Left renal cortex interstitium (tissue), 4 donors: ENCODE data around the gene GIT1. TPM values are rescaled to one million over a fixed set of nuclear protein-coding genes. Genes with fewer than 3 reads are reported as not detected.

ENCODE experiments used
- DNase-seq, 4 donors: peaks; one replicate each; pipeline ENCODE4 v3.0.0-alpha.2; 2013; ENCODE audit warnings: low read depth in 4 of 4, low spot score in 2 of 4, missing footprints in 1 of 4
- polyA plus RNA-seq, 4 donors: library from polyadenylated mRNA; unstranded; fragments of 120-200 nt; gene quantifications; one replicate each; pipeline ENCODE4 v1.2.1, GENCODE V29; 2013; ENCODE audit not compliant: insufficient read length in 4 of 4

The GIT1 gene
- polyA plus RNA-seq, 4 donors, result 41.2 to 55.4 (median 49.9) TPM

DNA sequence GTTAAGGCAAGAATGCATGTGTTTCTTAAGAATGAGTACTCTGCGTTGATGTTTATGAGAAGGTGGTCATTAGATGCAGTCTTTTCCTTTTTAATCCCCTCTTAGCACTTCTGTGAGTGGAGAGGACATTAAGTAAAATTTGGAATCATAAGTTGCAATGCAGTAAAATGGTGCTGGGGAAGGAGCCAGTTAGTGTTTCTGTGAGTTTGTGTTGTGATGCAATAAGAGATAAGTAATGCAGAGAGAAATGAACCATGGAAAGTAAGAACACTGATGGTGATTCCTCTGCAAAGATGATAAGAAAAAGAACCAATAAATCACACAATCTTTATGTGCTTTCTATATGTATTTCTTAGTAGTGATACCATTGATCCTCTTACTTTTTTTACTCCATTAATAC, 42.6 kb downstream of the GIT1 start:
- DNase-seq, result no peak

- no peak for DNase-seq
Observed at GRCh38 chr17:29546085-29546484, 43.4 kb downstream of the GIT1 start.

- no peak for DNase-seq
Observed at GRCh38 chr17:29544066-29544465, 45.4 kb downstream of the GIT1 start.

GRCh38 chr17:29533976-29534375, 55.5 kb downstream of the GIT1 start:
- no peak for DNase-seq

GRCh38 chr17:29526322-29526721, 63.1 kb downstream of the GIT1 start:
- no peak for DNase-seq

DNA sequence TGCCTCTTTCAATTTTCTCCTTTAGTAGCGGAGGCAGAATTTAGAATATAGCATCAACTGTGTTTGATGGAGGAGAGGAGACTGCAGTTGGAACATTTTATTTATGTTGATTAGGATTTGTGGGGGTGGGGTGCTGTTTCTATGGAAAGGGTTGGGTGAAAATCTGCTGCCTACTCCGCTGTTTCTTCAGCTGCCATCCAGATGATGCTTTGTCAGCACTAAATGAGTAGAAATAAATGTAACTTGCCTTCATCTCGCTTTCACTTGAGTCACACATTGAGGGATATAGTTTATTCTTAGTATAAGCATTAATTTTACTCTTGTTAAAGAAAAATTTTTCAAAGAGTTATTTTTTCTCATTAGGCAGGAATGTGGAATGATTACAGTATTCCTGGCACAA, 64.8 kb downstream of the GIT1 start:
- DNase-seq, result no peak

Other genes with a start within 250 kb of the GIT1 start
- 10 to 100 TPM; 41.2 to 51.6 (median 45.6) TPM for gene TAOK1, start 199.3 kb downstream of the GIT1 start, polyA plus RNA-seq
- gene ABHD15, start 22.6 kb downstream of the GIT1 start, polyA plus RNA-seq, result 1 to 10 TPM; 6.4 to 7.4 (median 7.1) TPM
- 10 to 100 TPM; 26.4 to 56.4 (median 42.1) TPM for gene TP53I13, start 20.9 kb downstream of the GIT1 start, polyA plus RNA-seq
- 10 to 100 TPM in 3 of 4 donors, 1 to 10 TPM in 1; 6.1 to 19.1 (median 12.0) TPM for gene ANKRD13B, start 3.5 kb upstream of the GIT1 start, polyA plus RNA-seq
- gene CORO6, start 33.3 kb upstream of the GIT1 start, polyA plus RNA-seq, result 1 to 10 TPM; 1.9 to 5.5 (median 3.5) TPM